Measurements from ENCODE around the gene LRPAP1. TPM values are rescaled to one million over a fixed set of nuclear protein-coding genes. Genes with fewer than 3 reads are reported as not detected.

LRPAP1 gene
- total and polyA plus RNA-seq, 3 experiments from 2014 or later, result 89.0 to 140 (median 94.9) TPM

DNA sequence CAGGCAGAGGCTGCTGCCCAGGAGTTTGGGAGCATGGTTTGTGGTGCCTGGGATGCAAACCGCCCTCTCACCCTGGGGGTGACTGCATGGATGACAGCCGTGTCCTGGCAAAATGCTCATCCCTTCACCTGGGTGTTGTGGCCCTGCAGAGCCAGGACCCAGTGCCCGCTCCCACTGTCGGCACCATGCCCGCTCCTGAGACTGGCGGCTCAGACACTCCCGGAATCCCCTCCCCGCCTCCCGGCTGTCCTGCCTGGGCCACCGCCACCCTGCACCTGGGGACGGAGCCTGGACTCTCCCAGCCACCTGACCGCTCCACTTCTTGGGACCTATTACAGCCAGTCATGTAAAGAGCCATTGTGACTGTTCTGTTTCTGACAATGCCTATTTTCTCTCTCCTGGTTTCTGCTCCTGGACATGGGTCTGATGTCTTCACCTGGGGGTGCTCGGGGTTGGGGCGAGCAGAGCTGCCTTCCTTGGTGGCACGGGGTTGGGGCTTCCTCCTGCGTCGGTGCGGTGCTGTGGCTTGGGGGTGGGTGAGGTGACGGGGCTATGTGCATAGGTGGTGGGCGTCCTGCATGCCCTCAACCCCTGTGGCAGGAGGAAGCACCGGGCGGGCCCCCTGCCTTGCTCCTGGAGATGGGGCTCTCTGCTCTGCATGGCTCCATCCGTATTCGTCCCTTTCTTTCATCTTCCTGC, 30.9 kb downstream of the LRPAP1 start:
- no peak for DNase-seq
- no peaks in the 10 kb centered on the region for H3K9me3 ChIP-seq (ENCODE audit: low read length)
- H3K27ac ChIP-seq (ENCODE audit: low read depth, low read length), result no peak overlapping the region
- ChIA-PET CTCF (no interaction called here), POLR2A (no interaction called here)
- Mint-ChIP-seq H3K27me3 (peaks cover 2 to 7% of the 10 kb centered on the region in 2 donors), H3K9me3 (no peaks in the 10 kb centered on the region), H3K4me3 (peak overlapping the region in 1 of 7 donors; percentile 32), H3K4me1 (peaks cover 4 to 11% (median 7%) of the 10 kb centered on the region in 3 donors), H3K36me3 (peaks cover 0 to 34% (median 6%) of the 10 kb centered on the region in 3 donors), H3K27ac (no peak overlapping the region)
- H3K36me3 ChIP-seq (ENCODE audit: insufficient read depth, low read length), result no peaks in the 10 kb centered on the region
- H3K4me3 ChIP-seq (ENCODE audit: low read length), result no peak overlapping the region
- no peaks in the 10 kb centered on the region for H3K27me3 ChIP-seq (ENCODE audit: insufficient read depth, low read length, poor library complexity, severe bottlenecking)
- H3K4me1 ChIP-seq (ENCODE audit: insufficient read depth, low read length), result no peaks in the 10 kb centered on the region

DNA sequence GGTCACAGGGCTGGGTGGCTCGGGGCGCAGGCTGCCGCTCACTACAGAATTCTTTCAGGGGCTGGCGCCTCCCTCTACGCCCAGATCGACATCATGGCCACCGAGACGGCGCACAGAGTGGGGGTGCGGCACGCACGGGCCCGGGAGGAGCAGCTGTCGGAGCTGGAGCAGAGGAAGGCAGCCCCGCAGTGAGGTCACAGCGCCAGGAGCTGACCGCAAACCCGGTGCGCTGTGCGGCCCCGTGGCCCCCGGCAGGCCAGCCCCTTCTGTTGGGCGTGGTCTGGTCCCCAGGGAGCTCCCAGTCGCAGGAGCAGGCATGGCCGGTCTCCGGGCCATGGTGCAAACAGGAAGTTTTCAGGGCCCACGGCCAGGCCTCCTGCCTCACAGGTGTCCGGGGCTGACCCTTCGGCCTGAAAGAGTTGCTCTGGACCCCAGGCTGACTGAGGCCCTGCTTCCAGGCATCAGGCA, 31.6 kb downstream of the LRPAP1 start:
- Mint-ChIP-seq H3K9me3 (no peaks in the 10 kb centered on the region), H3K27me3 (peaks cover 2 to 9% of the 10 kb centered on the region in 2 donors), H3K4me1 (peaks cover 4 to 11% (median 7%) of the 10 kb centered on the region in 3 donors), H3K36me3 (peaks cover 0 to 31% (median 6%) of the 10 kb centered on the region in 3 donors), H3K27ac (no peak overlapping the region), H3K4me3 (no peak overlapping the region)
- ChIA-PET POLR2A (no interaction called here), CTCF (no interaction called here)
- Histone ChIP-seq H3K4me3 (ENCODE audit: low read length) (no peak overlapping the region), H3K27me3 (ENCODE audit: insufficient read depth, low read length, poor library complexity, severe bottlenecking) (no peaks in the 10 kb centered on the region), H3K36me3 (ENCODE audit: insufficient read depth, low read length) (no peaks in the 10 kb centered on the region), H3K9me3 (ENCODE audit: low read length) (no peaks in the 10 kb centered on the region), H3K4me1 (ENCODE audit: insufficient read depth, low read length) (no peaks in the 10 kb centered on the region), H3K27ac (ENCODE audit: low read depth, low read length) (no peak overlapping the region)
- DNase-seq, result no peak

DNA sequence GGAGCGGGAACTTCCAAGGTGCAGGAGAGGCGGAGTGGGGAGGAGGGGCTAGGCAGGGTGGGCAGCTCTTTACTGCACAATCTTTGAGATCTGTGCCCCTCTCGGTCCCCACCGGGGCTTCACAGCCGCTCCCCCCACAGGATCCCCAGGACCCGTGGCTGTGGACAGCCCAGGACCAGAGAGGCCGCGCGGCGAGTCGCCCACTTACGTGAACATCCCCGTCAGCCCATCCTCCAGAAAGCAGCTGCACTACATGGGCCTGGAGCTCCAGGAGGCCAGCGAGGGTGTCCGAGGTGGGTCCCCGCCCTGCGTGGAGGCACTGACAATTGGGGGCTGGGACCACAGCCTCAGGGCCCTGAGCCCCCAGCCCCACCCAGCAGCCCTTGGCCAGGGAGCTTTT, 32.1 kb downstream of the LRPAP1 start:
- Mint-ChIP-seq H3K9me3 (no peaks in the 10 kb centered on the region), H3K27me3 (peaks cover 2 to 12% of the 10 kb centered on the region in 2 donors), H3K4me1 (peaks cover 4 to 11% (median 7%) of the 10 kb centered on the region in 3 donors), H3K4me3 (no peak overlapping the region), H3K27ac (no peak overlapping the region), H3K36me3 (peaks cover 0 to 26% (median 6%) of the 10 kb centered on the region in 3 donors)
- Histone ChIP-seq H3K4me3 (ENCODE audit: low read length) (no peak overlapping the region), H3K36me3 (ENCODE audit: insufficient read depth, low read length) (no peaks in the 10 kb centered on the region), H3K27me3 (ENCODE audit: insufficient read depth, low read length, poor library complexity, severe bottlenecking) (peaks cover 1% of the 10 kb centered on the region), H3K4me1 (ENCODE audit: insufficient read depth, low read length) (no peaks in the 10 kb centered on the region), H3K27ac (ENCODE audit: low read depth, low read length) (no peak overlapping the region), H3K9me3 (ENCODE audit: low read length) (no peaks in the 10 kb centered on the region)
- POLR2A ChIA-PET, result no interaction called here
- no peak for DNase-seq
- CTCF ChIA-PET, result no interaction called here

DNA sequence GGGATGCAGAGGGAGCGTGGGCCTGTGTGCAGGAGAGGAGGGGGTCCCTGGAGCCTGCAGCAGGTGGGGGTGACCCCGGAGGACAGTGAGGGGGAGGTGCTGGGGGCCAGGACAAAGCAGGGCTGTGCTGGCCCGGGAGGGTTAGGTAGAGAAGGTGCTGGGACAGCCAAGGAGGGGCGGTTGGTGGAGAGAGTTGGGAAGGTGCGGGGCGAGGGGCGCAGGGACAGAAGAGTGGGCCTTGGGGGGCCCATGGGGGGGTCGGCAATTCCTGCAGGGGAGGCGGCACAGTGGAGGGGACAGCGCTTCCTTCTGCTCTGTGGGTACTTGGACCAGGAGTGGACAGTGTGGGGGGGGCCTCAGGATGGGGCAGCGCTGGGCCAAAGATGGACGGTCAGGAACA, 32.5 kb downstream of the LRPAP1 start:
- POLR2A ChIA-PET, result no interaction called here
- peaks cover 2 to 13% of the 10 kb centered on the region in 2 donors for H3K27me3 Mint-ChIP-seq
- H3K9me3 ChIP-seq (ENCODE audit: low read length), result no peaks in the 10 kb centered on the region
- H3K4me1 ChIP-seq (ENCODE audit: insufficient read depth, low read length), result no peaks in the 10 kb centered on the region
- no peak for DNase-seq
- no peak overlapping the region for H3K27ac ChIP-seq (ENCODE audit: low read depth, low read length)
- no peaks in the 10 kb centered on the region for H3K36me3 ChIP-seq (ENCODE audit: insufficient read depth, low read length)
- no peak overlapping the region for H3K4me3 ChIP-seq (ENCODE audit: low read length)
- CTCF ChIA-PET, result no interaction called here
- peaks cover 0 to 24% (median 6%) of the 10 kb centered on the region in 3 donors for H3K36me3 Mint-ChIP-seq
- peaks cover 4 to 11% (median 7%) of the 10 kb centered on the region in 3 donors for H3K4me1 Mint-ChIP-seq
- no peak overlapping the region for H3K27ac Mint-ChIP-seq
- peaks cover 4% of the 10 kb centered on the region for H3K27me3 ChIP-seq (ENCODE audit: insufficient read depth, low read length, poor library complexity, severe bottlenecking)
- no peak overlapping the region for H3K4me3 Mint-ChIP-seq
- H3K9me3 Mint-ChIP-seq, result no peaks in the 10 kb centered on the region

GRCh38 chr4:3498901-3499510, 33.2 kb downstream of the LRPAP1 start:
- Histone ChIP-seq H3K27ac (ENCODE audit: low read depth, low read length) (no peak overlapping the region), H3K36me3 (ENCODE audit: insufficient read depth, low read length) (no peaks in the 10 kb centered on the region), H3K9me3 (ENCODE audit: low read length) (no peaks in the 10 kb centered on the region), H3K27me3 (ENCODE audit: insufficient read depth, low read length, poor library complexity, severe bottlenecking) (peaks cover 4% of the 10 kb centered on the region), H3K4me3 (ENCODE audit: low read length) (no peak overlapping the region), H3K4me1 (ENCODE audit: insufficient read depth, low read length) (no peaks in the 10 kb centered on the region)
- ChIA-PET POLR2A (no interaction called here), CTCF (no interaction called here)
- Mint-ChIP-seq H3K4me1 (peaks cover 4 to 11% (median 7%) of the 10 kb centered on the region in 3 donors), H3K4me3 (no peak overlapping the region), H3K36me3 (peaks cover 0 to 20% (median 6%) of the 10 kb centered on the region in 3 donors), H3K9me3 (no peaks in the 10 kb centered on the region), H3K27me3 (peaks cover 3 to 17% of the 10 kb centered on the region in 2 donors), H3K27ac (peak overlapping the region in 1 of 8 donors; percentile 50)
- no peak for DNase-seq

GRCh38 chr4:3498407-3498806, 33.8 kb downstream of the LRPAP1 start:
- peaks cover 0 to 15% (median 3%) of the 10 kb centered on the region in 3 donors for H3K36me3 Mint-ChIP-seq
- POLR2A ChIA-PET, result no interaction called here
- H3K27me3 ChIP-seq (ENCODE audit: insufficient read depth, low read length, poor library complexity, severe bottlenecking), result peaks cover 4% of the 10 kb centered on the region

DNA sequence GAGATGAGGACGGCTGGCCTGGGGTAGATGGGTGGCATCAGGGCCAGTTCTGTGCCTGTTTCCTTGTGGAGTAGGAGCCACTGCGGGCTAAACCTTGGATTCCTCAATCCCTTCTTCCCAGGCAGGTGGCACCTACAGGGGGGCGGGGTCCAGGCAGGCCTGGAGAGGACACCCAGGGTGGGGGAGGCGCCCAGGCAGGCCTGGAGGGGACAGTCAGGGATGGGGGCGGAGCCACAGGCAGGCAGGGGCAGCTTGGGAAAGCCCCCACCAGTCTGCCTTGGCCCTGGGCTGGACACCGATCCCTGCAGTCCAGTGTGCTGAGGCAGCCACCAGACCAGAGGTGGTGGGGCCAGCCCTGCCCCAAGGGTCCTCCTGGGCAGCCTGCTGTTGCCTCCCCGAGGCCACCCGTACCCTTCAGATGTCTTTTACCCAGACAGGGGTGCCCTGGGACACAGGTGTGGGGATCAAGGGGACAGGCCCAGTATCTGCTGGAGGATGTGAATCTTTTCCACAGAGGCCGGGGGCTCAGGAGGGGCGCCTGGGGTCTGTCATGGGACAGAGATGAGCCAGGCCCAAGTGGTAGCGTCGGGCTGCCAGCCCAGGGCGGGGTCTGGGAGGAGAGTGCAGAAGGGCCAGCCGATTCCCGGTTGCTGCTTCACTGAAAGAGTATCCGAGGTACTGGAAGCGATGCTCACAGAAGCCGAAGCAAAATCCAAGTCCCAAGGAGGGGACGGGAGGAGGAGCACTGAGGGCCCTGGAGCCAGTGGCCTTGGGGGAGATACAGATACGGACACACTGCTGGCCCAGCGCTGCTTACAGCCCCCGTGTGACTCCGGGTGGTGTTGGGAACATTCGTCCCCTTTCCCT, 34.5 kb downstream of the LRPAP1 start:
- POLR2A ChIA-PET, result no interaction called here
- Mint-ChIP-seq H3K27ac (no peak overlapping the region), H3K4me3 (no peak overlapping the region), H3K36me3 (peaks cover 0 to 9% (median 1%) of the 10 kb centered on the region in 3 donors), H3K27me3 (peaks cover 3 to 17% of the 10 kb centered on the region in 2 donors), H3K4me1 (peaks cover 0 to 4% (median 0%) of the 10 kb centered on the region in 3 donors), H3K9me3 (no peaks in the 10 kb centered on the region)
- peaks cover 4% of the 10 kb centered on the region for H3K27me3 ChIP-seq (ENCODE audit: insufficient read depth, low read length, poor library complexity, severe bottlenecking)
- no peak overlapping the region for H3K4me3 ChIP-seq (ENCODE audit: low read length)
- H3K27ac ChIP-seq (ENCODE audit: low read depth, low read length), result no peak overlapping the region
- CTCF ChIA-PET, result no interaction called here
- H3K4me1 ChIP-seq (ENCODE audit: insufficient read depth, low read length), result no peaks in the 10 kb centered on the region
- no peaks in the 10 kb centered on the region for H3K9me3 ChIP-seq (ENCODE audit: low read length)
- H3K36me3 ChIP-seq (ENCODE audit: insufficient read depth, low read length), result no peaks in the 10 kb centered on the region
- no peak for DNase-seq

More at GRCh38 chr4:3498407-3498806, 33.8 kb downstream of the LRPAP1 start:
- DNase-seq, result no peak
- no peaks in the 10 kb centered on the region for H3K9me3 Mint-ChIP-seq
- H3K4me1 Mint-ChIP-seq, result peaks cover 2 to 6% (median 3%) of the 10 kb centered on the region in 3 donors
- no peak overlapping the region for H3K4me3 Mint-ChIP-seq
- Histone ChIP-seq H3K4me3 (ENCODE audit: low read length) (no peak overlapping the region), H3K4me1 (ENCODE audit: insufficient read depth, low read length) (no peaks in the 10 kb centered on the region), H3K27ac (ENCODE audit: low read depth, low read length) (no peak overlapping the region), H3K36me3 (ENCODE audit: insufficient read depth, low read length) (no peaks in the 10 kb centered on the region), H3K9me3 (ENCODE audit: low read length) (no peaks in the 10 kb centered on the region)
- CTCF ChIA-PET, result no interaction called here
- H3K27me3 Mint-ChIP-seq, result peaks cover 3 to 17% of the 10 kb centered on the region in 2 donors
- no peak overlapping the region for H3K27ac Mint-ChIP-seq

- no peaks in the 10 kb centered on the region for H3K9me3 ChIP-seq (ENCODE audit: low read length)
- peak overlapping the region in 1 of 7 donors; percentile 18 for H3K4me3 Mint-ChIP-seq
- peaks cover 4% of the 10 kb centered on the region for H3K27me3 ChIP-seq (ENCODE audit: insufficient read depth, low read length, poor library complexity, severe bottlenecking)
- H3K4me1 Mint-ChIP-seq, result peaks cover 0 to 4% (median 0%) of the 10 kb centered on the region in 3 donors
- ChIA-PET POLR2A (no interaction called here), CTCF (no interaction called here)
- no peak for DNase-seq
- no peaks in the 10 kb centered on the region for H3K9me3 Mint-ChIP-seq
- H3K27ac ChIP-seq (ENCODE audit: low read depth, low read length), result no peak overlapping the region
- peaks cover 3 to 22% of the 10 kb centered on the region in 2 donors for H3K27me3 Mint-ChIP-seq
- H3K27ac Mint-ChIP-seq, result no peak overlapping the region
- no peaks in the 10 kb centered on the region for H3K4me1 ChIP-seq (ENCODE audit: insufficient read depth, low read length)
- H3K36me3 Mint-ChIP-seq, result peaks cover 0 to 5% (median 1%) of the 10 kb centered on the region in 3 donors
- no peaks in the 10 kb centered on the region for H3K36me3 ChIP-seq (ENCODE audit: insufficient read depth, low read length)
- no peak overlapping the region for H3K4me3 ChIP-seq (ENCODE audit: low read length)
Observed at GRCh38 chr4:3497095-3497494, 35.1 kb downstream of the LRPAP1 start.
